Duodenal mucosa (tissue), 2 donors: ENCODE data around the gene RELT.
"Not testable (repeated sequence)": the region's sequence is repeated elsewhere in the genome, so short reads cannot be mapped to it uniquely, and the experiment has no call there.

Source experiments
- H3K27ac ChIP-seq: one replicate; pipeline ENCODE4 v1.7.0; 2013; ENCODE audit warnings: low read depth, low read length
- H3K27me3 ChIP-seq, 2 donors: one replicate each; pipeline ENCODE4 v1.7.0; 2013; ENCODE audit warnings: low read length in 2 of 2, control low read depth in 1 of 2; ENCODE audit not compliant: insufficient read depth in 2 of 2, control insufficient read depth in 1 of 2
- H3K36me3 ChIP-seq, 2 donors: one replicate each; pipeline ENCODE4 v1.7.0; 2013; ENCODE audit warnings: low read length in 2 of 2, control low read depth in 1 of 2; ENCODE audit not compliant: insufficient read depth in 2 of 2, control insufficient read depth in 1 of 2
- H3K4me1 ChIP-seq, 2 donors: one replicate each; pipeline ENCODE4 v1.7.0; 2013; ENCODE audit warnings: low read length in 2 of 2, control low read depth in 1 of 2; ENCODE audit not compliant: insufficient read depth in 2 of 2, control insufficient read depth in 1 of 2
- H3K4me3 ChIP-seq, 2 donors: one replicate each; pipeline ENCODE4 v1.7.0; 2013; ENCODE audit warnings: low read length in 2 of 2, low read depth in 1 of 2
- H3K9ac ChIP-seq, 2 donors: one replicate each; pipeline ENCODE4 v1.7.0; 2013; ENCODE audit warnings: low read length in 2 of 2, low read depth in 1 of 2
- H3K9me3 ChIP-seq, 2 donors: one replicate each; pipeline ENCODE4 v1.7.0; 2013; ENCODE audit warnings: low read length in 2 of 2, control low read depth in 1 of 2; ENCODE audit not compliant: control insufficient read depth in 1 of 2

RELT gene

GRCh38 chr11:73426219-73426850 lies 50.1 kb downstream of the RELT start:
- no peak overlapping the region for H3K27ac ChIP-seq
- H3K27me3 ChIP-seq: no peaks in the 10 kb centered on the region

GRCh38 chr11:73428227-73428626 lies 52.0 kb downstream of the RELT start:
- no peak overlapping the region for H3K27ac ChIP-seq
- H3K9ac ChIP-seq: no peak overlapping the region

More at GRCh38 chr11:73426219-73426850, 50.1 kb downstream of the RELT start:
- Histone ChIP-seq H3K9me3 (no peaks in the 10 kb centered on the region), H3K9ac (no peak overlapping the region), H3K4me1 (no peaks in the 10 kb centered on the region), H3K4me3 (no peak overlapping the region), H3K36me3 (peaks cover 3 to 6% of the 10 kb centered on the region in 2 donors)

GRCh38 chr11:73428699-73429098 lies 52.5 kb downstream of the RELT start:
- Histone ChIP-seq H3K9ac (no peak overlapping the region), H3K9me3 (no peaks in the 10 kb centered on the region), H3K36me3 (peaks cover 3 to 6% of the 10 kb centered on the region in 2 donors), H3K27ac (no peak overlapping the region), H3K4me3 (no peak overlapping the region), H3K4me1 (no peaks in the 10 kb centered on the region), H3K27me3 (no peaks in the 10 kb centered on the region)

More at GRCh38 chr11:73428227-73428626, 52.0 kb downstream of the RELT start:
- Histone ChIP-seq H3K36me3 (peaks cover 3 to 6% of the 10 kb centered on the region in 2 donors), H3K4me1 (no peaks in the 10 kb centered on the region), H3K27me3 (no peaks in the 10 kb centered on the region), H3K9me3 (no peaks in the 10 kb centered on the region), H3K4me3 (no peak overlapping the region)

GRCh38 chr11:73429121-73429750 lies 53.0 kb downstream of the RELT start:
- Histone ChIP-seq H3K27me3 (no peaks in the 10 kb centered on the region), H3K27ac (no peak overlapping the region), H3K4me1 (no peaks in the 10 kb centered on the region), H3K9ac (no peak overlapping the region), H3K4me3 (no peak overlapping the region), H3K9me3 (no peaks in the 10 kb centered on the region), H3K36me3 (peaks cover 3 to 6% of the 10 kb centered on the region in 2 donors)

- no peak overlapping the region for H3K9ac ChIP-seq
- no peaks in the 10 kb centered on the region for H3K9me3 ChIP-seq
- no peak overlapping the region for H3K27ac ChIP-seq
- peaks cover 3 to 6% of the 10 kb centered on the region in 2 donors for H3K36me3 ChIP-seq
- no peak overlapping the region for H3K4me3 ChIP-seq
- no peaks in the 10 kb centered on the region for H3K27me3 ChIP-seq
- no peaks in the 10 kb centered on the region for H3K4me1 ChIP-seq
Observed at GRCh38 chr11:73430326-73430725, 54.1 kb downstream of the RELT start.

GRCh38 chr11:73431396-73431795 lies 55.2 kb downstream of the RELT start:
- Histone ChIP-seq H3K27ac (no peak overlapping the region), H3K9ac (no peak overlapping the region), H3K9me3 (no peaks in the 10 kb centered on the region), H3K36me3 (peaks cover 3 to 6% of the 10 kb centered on the region in 2 donors), H3K27me3 (no peaks in the 10 kb centered on the region), H3K4me1 (no peaks in the 10 kb centered on the region), H3K4me3 (no peak overlapping the region)

- H3K9ac ChIP-seq, H3K27me3 ChIP-seq, H3K27ac ChIP-seq, H3K4me3 ChIP-seq, H3K4me1 ChIP-seq, H3K36me3 ChIP-seq, H3K9me3 ChIP-seq: not testable (repeated sequence)
Observed at GRCh38 chr11:73436859-73437258, 60.7 kb downstream of the RELT start.

- H3K9ac ChIP-seq: no peak overlapping the region
- H3K36me3 ChIP-seq: no peaks in the 10 kb centered on the region
- no peaks in the 10 kb centered on the region for H3K27me3 ChIP-seq
- H3K9me3 ChIP-seq: no peaks in the 10 kb centered on the region
- peaks cover 14 to 17% of the 10 kb centered on the region in 2 donors for H3K4me1 ChIP-seq
- H3K4me3 ChIP-seq: no peak overlapping the region
- H3K27ac ChIP-seq: no peak overlapping the region
Observed at GRCh38 chr11:73439002-73439843, 63.0 kb downstream of the RELT start.

- Histone ChIP-seq H3K9ac (no peak overlapping the region), H3K4me3 (no peak overlapping the region), H3K9me3 (no peaks in the 10 kb centered on the region), H3K4me1 (peaks cover 13 to 20% of the 10 kb centered on the region in 2 donors), H3K27me3 (no peaks in the 10 kb centered on the region), H3K36me3 (no peaks in the 10 kb centered on the region), H3K27ac (no peak overlapping the region)
Observed at GRCh38 chr11:73445980-73446379, 69.8 kb downstream of the RELT start.

- Histone ChIP-seq H3K4me3 (no peak overlapping the region), H3K9ac (no peak overlapping the region), H3K27ac (no peak overlapping the region), H3K36me3 (no peaks in the 10 kb centered on the region), H3K9me3 (no peaks in the 10 kb centered on the region), H3K27me3 (no peaks in the 10 kb centered on the region), H3K4me1 (peaks cover 13 to 20% of the 10 kb centered on the region in 2 donors)
Observed at GRCh38 chr11:73446766-73447165, 70.6 kb downstream of the RELT start.
